ENCODE data around the gene SMAD3.
A peak's percentile ranks its signal among the peaks of the same experiment; 100 is the strongest.

SMAD3 gene

GRCh38 chr15:67143646-67144045 lies 78.2 kb downstream of the SMAD3 start:
- Histone ChIP-seq H3K4me1 (ENCODE audit: control extremely low read depth in 1 of 4, control insufficient read depth in 4 of 4, insufficient read depth in 4 of 4, low read length in 3 of 4) (peaks cover 9 to 58% (median 40%) of the 10 kb centered on the region in 4 experiments), H3K36me3 (ENCODE audit: control insufficient read depth in 4 of 4, insufficient read depth in 4 of 4, low read length in 3 of 4) (no peaks in the 10 kb centered on the region), H3K9me3 (ENCODE audit: control extremely low read depth in 1 of 5, control insufficient read depth in 4 of 5, insufficient read depth in 2 of 5, low read depth in 1 of 5, low read length in 4 of 5) (no peaks in the 10 kb centered on the region), H3K4me3 (ENCODE audit: control insufficient read depth in 1 of 7, extremely low read depth in 1 of 7, insufficient read depth in 4 of 7, low read depth in 2 of 7, low read length in 6 of 7) (no peak overlapping the region), H3K27ac (ENCODE audit: insufficient read depth in 1 of 2, low read depth in 1 of 2, low read length in 2 of 2, poor library complexity in 1 of 2, severe bottlenecking in 2 of 2) (no peak overlapping the region), H3K27me3 (replicated peaks in 2 of 5; ENCODE audit: control insufficient read depth in 4 of 5, insufficient read depth in 5 of 5, low read length in 4 of 5) (no peaks in the 10 kb centered on the region)
- WGBS (ENCODE audit: insufficient coverage), result 100% methylated on average over 6 of the region's 6 CpGs
- ChIA-PET CTCF (interaction anchor here (1.0 to 2.4 kb wide), 5 partner anchors 9 to 26 kb away, joined by 3 to 5 read pairs (median 3); no protein-coding TSS in a partner anchor), POLR2A (interaction anchor here (0.6 to 0.8 kb wide), 2 partner anchors 111 to 184 kb away, joined by 3 to 5 read pairs; no protein-coding TSS in a partner anchor)
- no peak for DNase-seq

- Histone ChIP-seq H3K27ac (ENCODE audit: insufficient read depth in 1 of 2, low read depth in 1 of 2, low read length in 2 of 2, poor library complexity in 1 of 2, severe bottlenecking in 2 of 2) (no peak overlapping the region), H3K4me1 (ENCODE audit: control extremely low read depth in 1 of 4, control insufficient read depth in 4 of 4, insufficient read depth in 4 of 4, low read length in 3 of 4) (peaks cover 11 to 60% (median 49%) of the 10 kb centered on the region in 4 experiments), H3K36me3 (ENCODE audit: control insufficient read depth in 4 of 4, insufficient read depth in 4 of 4, low read length in 3 of 4) (no peaks in the 10 kb centered on the region), H3K27me3 (replicated peaks in 2 of 5; ENCODE audit: control insufficient read depth in 4 of 5, insufficient read depth in 5 of 5, low read length in 4 of 5) (no peaks in the 10 kb centered on the region), H3K9me3 (ENCODE audit: control extremely low read depth in 1 of 5, control insufficient read depth in 4 of 5, insufficient read depth in 2 of 5, low read depth in 1 of 5, low read length in 4 of 5) (no peaks in the 10 kb centered on the region), H3K4me3 (ENCODE audit: control insufficient read depth in 1 of 7, extremely low read depth in 1 of 7, insufficient read depth in 4 of 7, low read depth in 2 of 7, low read length in 6 of 7) (no peak overlapping the region)
- ChIA-PET POLR2A (no interaction called here), CTCF (interaction anchor here (0.7 kb wide), 1 partner anchor 42 kb away, joined by 4 read pairs; no protein-coding TSS in a partner anchor)
- DNase-seq, result peak in 1 of 3 donors; percentile 49
- 73% methylated on average over 3 of the region's 7 CpGs for WGBS (ENCODE audit: insufficient coverage)
These were observed 79.4 kb downstream of the SMAD3 start for GRCh38 chr15:67144609-67145311.

GRCh38 chr15:67145312-67145610 lies 79.9 kb downstream of the SMAD3 start:
- Histone ChIP-seq H3K4me1 (ENCODE audit: control extremely low read depth in 1 of 4, control insufficient read depth in 4 of 4, insufficient read depth in 4 of 4, low read length in 3 of 4) (peaks cover 13 to 62% (median 52%) of the 10 kb centered on the region in 4 experiments), H3K27me3 (replicated peaks in 2 of 5; ENCODE audit: control insufficient read depth in 4 of 5, insufficient read depth in 5 of 5, low read length in 4 of 5) (no peaks in the 10 kb centered on the region), H3K27ac (ENCODE audit: insufficient read depth in 1 of 2, low read depth in 1 of 2, low read length in 2 of 2, poor library complexity in 1 of 2, severe bottlenecking in 2 of 2) (no peak overlapping the region), H3K36me3 (ENCODE audit: control insufficient read depth in 4 of 4, insufficient read depth in 4 of 4, low read length in 3 of 4) (no peaks in the 10 kb centered on the region), H3K9me3 (ENCODE audit: control extremely low read depth in 1 of 5, control insufficient read depth in 4 of 5, insufficient read depth in 2 of 5, low read depth in 1 of 5, low read length in 4 of 5) (no peaks in the 10 kb centered on the region), H3K4me3 (ENCODE audit: control insufficient read depth in 1 of 7, extremely low read depth in 1 of 7, insufficient read depth in 4 of 7, low read depth in 2 of 7, low read length in 6 of 7) (no peak overlapping the region)
- POLR2A ChIA-PET, result interaction anchor here (0.6 kb wide), 1 partner anchor 55 kb away, joined by 4 read pairs; no protein-coding TSS in a partner anchor
- WGBS (ENCODE audit: insufficient coverage), result 97% methylated on average over 4 of the region's 4 CpGs
- no peak for DNase-seq
- CTCF ChIA-PET, result interaction anchor here (0.7 kb wide), 1 partner anchor 42 kb away, joined by 4 read pairs; no protein-coding TSS in a partner anchor

- Histone ChIP-seq H3K36me3 (ENCODE audit: control insufficient read depth in 4 of 4, insufficient read depth in 4 of 4, low read length in 3 of 4) (no peaks in the 10 kb centered on the region), H3K27ac (ENCODE audit: insufficient read depth in 1 of 2, low read depth in 1 of 2, low read length in 2 of 2, poor library complexity in 1 of 2, severe bottlenecking in 2 of 2) (no peak overlapping the region), H3K4me3 (ENCODE audit: control insufficient read depth in 1 of 7, extremely low read depth in 1 of 7, insufficient read depth in 4 of 7, low read depth in 2 of 7, low read length in 6 of 7) (no peak overlapping the region), H3K4me1 (ENCODE audit: control extremely low read depth in 1 of 4, control insufficient read depth in 4 of 4, insufficient read depth in 4 of 4, low read length in 3 of 4) (peaks cover 13 to 61% (median 51%) of the 10 kb centered on the region in 4 experiments), H3K27me3 (replicated peaks in 2 of 5; ENCODE audit: control insufficient read depth in 4 of 5, insufficient read depth in 5 of 5, low read length in 4 of 5) (no peaks in the 10 kb centered on the region), H3K9me3 (ENCODE audit: control extremely low read depth in 1 of 5, control insufficient read depth in 4 of 5, insufficient read depth in 2 of 5, low read depth in 1 of 5, low read length in 4 of 5) (no peaks in the 10 kb centered on the region)
- ChIA-PET POLR2A (interaction anchor here (0.6 to 1.7 kb wide), 2 partner anchors 15 to 55 kb away, joined by 4 to 5 read pairs; no protein-coding TSS in a partner anchor), CTCF (interaction anchor here (2.2 kb wide), 1 partner anchor 18 kb away, joined by 7 read pairs; no protein-coding TSS in a partner anchor)
- no peak for DNase-seq
- 64% methylated on average over 1 of the region's 4 CpGs for WGBS (ENCODE audit: insufficient coverage)
These were observed 80.3 kb downstream of the SMAD3 start for GRCh38 chr15:67145710-67146109.

GRCh38 chr15:67146234-67146633 lies 80.8 kb downstream of the SMAD3 start:
- ChIA-PET CTCF (interaction anchor here (1.1 to 2.2 kb wide), 2 partner anchors 18 to 31 kb away, joined by 4 to 7 read pairs; no protein-coding TSS in a partner anchor), POLR2A (interaction anchor here (1.7 kb wide), 1 partner anchor 16 kb away, joined by 5 read pairs; no protein-coding TSS in a partner anchor)
- H3K27me3 ChIP-seq (replicated peaks in 2 of 5; ENCODE audit: control insufficient read depth in 4 of 5, insufficient read depth in 5 of 5, low read length in 4 of 5), result no peaks in the 10 kb centered on the region
- WGBS (ENCODE audit: insufficient coverage), result 42% methylated on average over 1 of the region's 6 CpGs
- H3K27ac ChIP-seq (ENCODE audit: insufficient read depth in 1 of 2, low read depth in 1 of 2, low read length in 2 of 2, poor library complexity in 1 of 2, severe bottlenecking in 2 of 2), result no peak overlapping the region
- H3K4me3 ChIP-seq (ENCODE audit: control insufficient read depth in 1 of 7, extremely low read depth in 1 of 7, insufficient read depth in 4 of 7, low read depth in 2 of 7, low read length in 6 of 7), result no peak overlapping the region
- H3K4me1 ChIP-seq (ENCODE audit: control extremely low read depth in 1 of 4, control insufficient read depth in 4 of 4, insufficient read depth in 4 of 4, low read length in 3 of 4), result peaks cover 11 to 63% (median 50%) of the 10 kb centered on the region in 4 experiments
- H3K36me3 ChIP-seq (ENCODE audit: control insufficient read depth in 4 of 4, insufficient read depth in 4 of 4, low read length in 3 of 4), result no peaks in the 10 kb centered on the region
- no peaks in the 10 kb centered on the region for H3K9me3 ChIP-seq (ENCODE audit: control extremely low read depth in 1 of 5, control insufficient read depth in 4 of 5, insufficient read depth in 2 of 5, low read depth in 1 of 5, low read length in 4 of 5)
- no peak for DNase-seq

- DNase-seq, result peak; percentile 36 to 78 (median 71)
- Histone ChIP-seq H3K27ac (ENCODE audit: insufficient read depth in 1 of 2, low read depth in 1 of 2, low read length in 2 of 2, poor library complexity in 1 of 2, severe bottlenecking in 2 of 2) (no peak overlapping the region), H3K4me3 (ENCODE audit: control insufficient read depth in 1 of 7, extremely low read depth in 1 of 7, insufficient read depth in 4 of 7, low read depth in 2 of 7, low read length in 6 of 7) (no peak overlapping the region), H3K27me3 (replicated peaks in 2 of 5; ENCODE audit: control insufficient read depth in 4 of 5, insufficient read depth in 5 of 5, low read length in 4 of 5) (no peaks in the 10 kb centered on the region), H3K4me1 (ENCODE audit: control extremely low read depth in 1 of 4, control insufficient read depth in 4 of 4, insufficient read depth in 4 of 4, low read length in 3 of 4) (peaks cover 11 to 63% (median 50%) of the 10 kb centered on the region in 4 experiments), H3K36me3 (ENCODE audit: control insufficient read depth in 4 of 4, insufficient read depth in 4 of 4, low read length in 3 of 4) (no peaks in the 10 kb centered on the region), H3K9me3 (ENCODE audit: control extremely low read depth in 1 of 5, control insufficient read depth in 4 of 5, insufficient read depth in 2 of 5, low read depth in 1 of 5, low read length in 4 of 5) (no peaks in the 10 kb centered on the region)
- CTCF ChIA-PET, result interaction anchor here (0.7 to 2.2 kb wide), 5 partner anchors 9 to 32 kb away, joined by 3 to 7 read pairs (median 4); no protein-coding TSS in a partner anchor
- POLR2A ChIA-PET, result interaction anchor here (0.8 to 1.7 kb wide), 2 partner anchors 16 to 46 kb away, joined by 3 to 5 read pairs; no protein-coding TSS in a partner anchor
- 67% methylated on average over 4 of the region's 10 CpGs for WGBS (ENCODE audit: insufficient coverage)
These were observed 81.5 kb downstream of the SMAD3 start for GRCh38 chr15:67146875-67147381.
